CD14-positive monocyte (primary cell): ENCODE results near the gene GMDS. TPM values are rescaled to one million over a fixed set of nuclear protein-coding genes. Genes with fewer than 3 reads are reported as not detected.
A peak's percentile ranks its signal among the peaks of the same experiment; 100 is the strongest.

ENCODE experiments used
- DNase-seq, 3 donors: peaks; one replicate each; pipeline ENCODE4 v3.0.0-alpha.2; 2011 to 2022
- H2AFZ ChIP-seq: 2 replicates; pipeline ENCODE4 v1.6.0; 2012; ENCODE audit warnings: mild to moderate bottlenecking, low read depth, low read length, inconsistent platforms; ENCODE audit not compliant: insufficient read depth, poor library complexity, severe bottlenecking
- H3K27ac ChIP-seq, 2 donors: 1 replicate in 1 of 2; 2 replicates in 1 of 2; pipeline ENCODE4 v1.5.1; 2012 to 2013; ENCODE audit warnings: low read length in 2 of 2, control low read depth in 1 of 2, inconsistent platforms in 1 of 2, low read depth in 1 of 2, mild to moderate bottlenecking in 1 of 2
- H3K27me3 ChIP-seq, 2 donors: one replicate each; pipeline versions ENCODE4 v1.6.0 to v1.6.1; 2011 to 2013; ENCODE audit warnings: low read length in 2 of 2; ENCODE audit not compliant: control insufficient read depth in 2 of 2, insufficient read depth in 2 of 2
- H3K36me3 ChIP-seq, 2 donors: replicated peaks in 1 of 2; 1 replicate in 1 of 2; 2 replicates in 1 of 2; pipeline versions ENCODE4 v1.5.1 to v1.6.1; 2012 to 2013; ENCODE audit warnings: low read length in 2 of 2, control low read depth in 1 of 2, inconsistent platforms in 1 of 2, mild to moderate bottlenecking in 1 of 2; ENCODE audit not compliant: insufficient read depth in 2 of 2, control insufficient read depth in 1 of 2
- H3K4me1 ChIP-seq, 2 donors: 1 replicate in 1 of 2; 2 replicates in 1 of 2; pipeline versions ENCODE4 v1.5.1 to v1.6.1; 2012 to 2013; ENCODE audit warnings: low read length in 2 of 2, control low read depth in 1 of 2, inconsistent platforms in 1 of 2, mild to moderate bottlenecking in 1 of 2, moderate library complexity in 1 of 2; ENCODE audit not compliant: insufficient read depth in 2 of 2, control insufficient read depth in 1 of 2
- H3K4me2 ChIP-seq: replicated peaks from 2 replicates; pipeline ENCODE3; 2012; ENCODE audit warnings: low read length, moderate library complexity, mild to moderate bottlenecking; ENCODE audit not compliant: poor library complexity, severe bottlenecking; ENCODE audit errors: extremely low read depth
- H3K4me3 ChIP-seq, 3 experiments: fragments of 200-600 bp in 1 of 3; sonication (generic) in 1 of 3; replicated peaks in 1 of 3; 1 replicate in 2 of 3; 2 replicates in 1 of 3; pipeline ENCODE4 v1.5.1; 2011 to 2013; ENCODE audit warnings: low read length in 3 of 3, mild to moderate bottlenecking in 3 of 3, control low read depth in 2 of 3, low read depth in 2 of 3, inconsistent platforms in 1 of 3, moderate library complexity in 1 of 3
- H3K79me2 ChIP-seq: 2 replicates; pipeline ENCODE4 v1.6.0; 2012; ENCODE audit warnings: mild to moderate bottlenecking, control low read depth, inconsistent platforms, low read length, moderate library complexity; ENCODE audit not compliant: insufficient read depth
- H3K9ac ChIP-seq: 2 replicates; pipeline ENCODE4 v1.6.0; 2017; ENCODE audit warnings: low read length, mild to moderate bottlenecking; ENCODE audit not compliant: insufficient read depth, poor library complexity, severe bottlenecking
- H3K9me3 ChIP-seq, 2 donors: replicated peaks in 1 of 2; 1 replicate in 1 of 2; 2 replicates in 1 of 2; pipeline versions ENCODE4 v1.5.1 to v1.6.1; 2012 to 2013; ENCODE audit warnings: low read length in 2 of 2, control low read depth in 1 of 2; ENCODE audit not compliant: control insufficient read depth in 1 of 2, insufficient read depth in 1 of 2
- H4K20me1 ChIP-seq: 2 replicates; pipeline ENCODE4 v1.6.0; 2012; ENCODE audit warnings: mild to moderate bottlenecking, low read length, control low read depth, moderate library complexity; ENCODE audit not compliant: insufficient read depth
- H3K27ac Mint-ChIP-seq, 7 donors: one replicate each; pipeline ENCODE4 v1.8.0; 2020; ENCODE audit warnings: mild to moderate bottlenecking in 7 of 7, mixed read lengths in 7 of 7, moderate library complexity in 6 of 7, inconsistent platforms in 2 of 7
- H3K27me3 Mint-ChIP-seq, 3 donors: one replicate each; pipeline ENCODE4 v1.8.0; 2021 to 2022; ENCODE audit warnings: low read depth in 3 of 3, mild to moderate bottlenecking in 3 of 3, mixed read lengths in 3 of 3, moderate library complexity in 3 of 3, inconsistent platforms in 1 of 3
- H3K36me3 Mint-ChIP-seq, 2 donors: one replicate each; pipeline ENCODE4 v1.8.0; 2020; ENCODE audit warnings: mixed read lengths in 2 of 2, inconsistent platforms in 1 of 2, mild to moderate bottlenecking in 1 of 2
- H3K4me1 Mint-ChIP-seq: one replicate; pipeline ENCODE4 v1.8.0; 2020; ENCODE audit warnings: mild to moderate bottlenecking, mixed read lengths
- H3K4me3 Mint-ChIP-seq, 2 donors: one replicate each; pipeline ENCODE4 v1.8.0; 2020; ENCODE audit warnings: mild to moderate bottlenecking in 2 of 2, mixed read lengths in 2 of 2, moderate library complexity in 1 of 2
- H3K9me3 Mint-ChIP-seq, 7 donors: one replicate each; pipeline ENCODE4 v1.8.0; 2020 to 2022; ENCODE audit warnings: mixed read lengths in 7 of 7, mild to moderate bottlenecking in 6 of 7, moderate library complexity in 6 of 7, inconsistent platforms in 2 of 7
- CTCF ChIP-seq: fragments of 200-600 bp; IDR thresholded peaks from one replicate; pipeline ENCODE4 v1.8.0; 2022; ENCODE audit warnings: antibody characterized with exemption, mild to moderate bottlenecking
- WGBS: methylation state at CpG from one replicate; pipeline ENCODE4 v1.1.5; 2013; ENCODE audit warnings: missing lambda C conversion rate; ENCODE audit not compliant: insufficient coverage; 5-methylcytosine and 5-hydroxymethylcytosine counted together
- intact Hi-C, 2 donors: fragments of 100-400 bp; cut with micrococcal nuclease; formaldehyde crosslinking; loops; one replicate each; pipeline versions ENCODE4 v1.15.0 to v1.15.1; 2023
- polyA plus RNA-seq, 3 donors: library from polyadenylated mRNA; depleted of rRNA in 1 of 3; unstranded in 2 of 3; stranded (reverse) in 1 of 3; fragments of 300-500 nt in 2 of 3; fragments of >200 nt in 1 of 3; fragmentation: Illumina TruSeq in 2 of 3; gene quantifications; 1 replicate in 2 of 3; 2 replicates in 1 of 3; pipeline ENCODE4 v1.2.3, GENCODE V29; 2012 to 2021

GMDS gene
- polyA plus RNA-seq, 3 donors = 10.5 to 19.9 (median 17.6) TPM

- Histone ChIP-seq H3K36me3 (no peaks in the 10 kb centered on the region), H3K4me2 (peak overlapping the region; percentile 40), H3K4me1 (peaks cover 5 to 7% of the 10 kb centered on the region in 2 donors), H3K79me2 (no peaks in the 10 kb centered on the region), H3K27ac (no peak overlapping the region), H2AFZ (peak overlapping the region; percentile 21), H4K20me1 (no peaks in the 10 kb centered on the region), H3K9ac (no peak overlapping the region), H3K27me3 (peaks cover 15 to 70% of the 10 kb centered on the region in 2 donors), H3K4me3 (no peak overlapping the region), H3K9me3 (peaks cover 0 to 7% of the 10 kb centered on the region in 2 donors)
- WGBS = 15% methylated on average over 17 of the region's 25 CpGs
- peaks cover 50 to 80% (median 56%) of the 10 kb centered on the region in 3 donors for H3K27me3 Mint-ChIP-seq
- no peaks in the 10 kb centered on the region for H3K36me3 Mint-ChIP-seq
- peak overlapping the region in 1 of 7 donors; percentile 41 for H3K27ac Mint-ChIP-seq
- peak overlapping the region in 1 of 2 donors; percentile 68 for H3K4me3 Mint-ChIP-seq
- H3K9me3 Mint-ChIP-seq = peaks cover 0 to 3% (median 0%) of the 10 kb centered on the region in 7 donors
- DNase-seq = peak in 2 of 3 donors; percentile 61 to 65
- TF ChIP-seq CTCF = peak; percentile 96
- intact Hi-C loops = loop anchor here (2.0 to 10.0 kb wide), 4 partner anchors 759 to 1169 kb away; partner anchors contain the start of gene WRNIP1 (in 1 of the 2)
- peaks cover 9% of the 10 kb centered on the region for H3K4me1 Mint-ChIP-seq
These were observed 649.1 kb downstream of the GMDS start for GRCh38 chr6:1596088-1596852.

- no peak for TF ChIP-seq CTCF
- peaks cover 0 to under 1% of the 10 kb centered on the region in 2 donors for H3K9me3 ChIP-seq
- no peaks in the 10 kb centered on the region for H3K79me2 ChIP-seq
- H4K20me1 ChIP-seq = no peaks in the 10 kb centered on the region
- no peak overlapping the region for H3K27ac ChIP-seq
- Mint-ChIP-seq H3K4me1 (peaks cover 6% of the 10 kb centered on the region), H3K27me3 (peaks cover 42 to 75% (median 48%) of the 10 kb centered on the region in 3 donors), H3K27ac (peak overlapping the region in 1 of 7 donors; percentile 41), H3K9me3 (peaks cover 0 to 4% (median 0%) of the 10 kb centered on the region in 7 donors), H3K36me3 (no peaks in the 10 kb centered on the region), H3K4me3 (peak overlapping the region in 1 of 2 donors; percentile 68)
- no peak overlapping the region for H3K9ac ChIP-seq
- no peak overlapping the region for H3K4me3 ChIP-seq
- no peak for DNase-seq
- H2AFZ ChIP-seq = peak overlapping the region; percentile 21
- no peak overlapping the region for H3K4me2 ChIP-seq
- peaks cover 7 to 62% of the 10 kb centered on the region in 2 donors for H3K27me3 ChIP-seq
- H3K36me3 ChIP-seq = no peaks in the 10 kb centered on the region
- peaks cover 5 to 7% of the 10 kb centered on the region in 2 donors for H3K4me1 ChIP-seq
- intact Hi-C loops = loop anchor here (2.0 to 10.0 kb wide), 4 partner anchors 759 to 1169 kb away; partner anchors contain the start of gene WRNIP1 (in 1 of the 2)
- WGBS = 74% methylated on average over 13 of the region's 28 CpGs
These were observed 649.9 kb downstream of the GMDS start for GRCh38 chr6:1595271-1596087.
